HEK293 (cell line): Measurements from ENCODE around the gene CLDN3.

Experiments used
- CTCF ChIA-PET: fragments of 350-600 bp; formaldehyde crosslinking; extraction: SDS; loops from one replicate; lab custom pipeline; 2021; ENCODE audit warnings: antibody characterized with exemption; lab: Yijun Ruan, JAX
- POLR2A ChIA-PET: fragments of 300-600 bp; formaldehyde crosslinking; extraction: SDS; loops from one replicate; lab custom pipeline; 2020; ENCODE audit warnings: antibody characterized with exemption, inconsistent platforms; lab: Yijun Ruan, JAX
- H3K27ac ChIP-seq: fragments of 200-500 bp; sonication (Bioruptor generic); 2 replicates; pipeline ENCODE4 v1.5.1; 2014; ENCODE audit warnings: low read depth, low read length, control low read depth, inconsistent platforms; ENCODE audit errors: extremely low read depth
- H3K36me3 ChIP-seq, 2 experiments: fragments of 200-500 bp in 1 of 2; sonication (Bioruptor generic) in 1 of 2; 1 replicate in 1 of 2; 2 replicates in 1 of 2; pipeline ENCODE4 v1.5.1; 2014 to 2017; ENCODE audit warnings: inconsistent platforms in 2 of 2, low read length in 2 of 2; ENCODE audit not compliant: control insufficient read depth in 2 of 2, insufficient read depth in 1 of 2
- H3K4me1 ChIP-seq: fragments of 200-500 bp; sonication (Bioruptor generic); 2 replicates; pipeline ENCODE4 v1.5.1; 2014; ENCODE audit warnings: mild to moderate bottlenecking, low read length, inconsistent platforms; ENCODE audit not compliant: control insufficient read depth, insufficient read depth
- H3K4me3 ChIP-seq: 2 replicates; pipeline ENCODE4 v1.5.1; 2011; ENCODE audit warnings: low read depth, mild to moderate bottlenecking, control low read depth, low read length, moderate library complexity
- H3K9me3 ChIP-seq: fragments of 200-500 bp; sonication (Bioruptor generic); 2 replicates; pipeline ENCODE4 v1.5.1; 2014; ENCODE audit warnings: low read depth, low read length, inconsistent platforms; ENCODE audit not compliant: control insufficient read depth, insufficient read depth
- GLI4 ChIP-seq: fragments of 450-650 bp; formaldehyde crosslinking; IDR thresholded peaks from 2 replicates; pipeline ENCODE4 v1.5.1; 2016; ENCODE audit warnings: missing biosample characterization, missing genetic modification characterization
- KLF7 ChIP-seq: fragments of 450-650 bp; formaldehyde crosslinking; IDR thresholded peaks from 2 replicates; pipeline ENCODE4 v1.5.1; 2016; ENCODE audit warnings: missing biosample characterization, missing genetic modification characterization, borderline replicate concordance
- PRDM2 ChIP-seq: fragments of 450-650 bp; formaldehyde crosslinking; IDR thresholded peaks from 2 replicates; pipeline ENCODE4 v1.5.1; 2016; ENCODE audit warnings: missing biosample characterization, missing genetic modification characterization, borderline replicate concordance
- REST ChIP-seq: fragments of 450-650 bp; formaldehyde crosslinking; IDR thresholded peaks from 2 replicates; pipeline ENCODE4 v1.5.1; 2016; ENCODE audit warnings: missing biosample characterization, missing genetic modification characterization
- SETDB1 ChIP-seq: IDR thresholded peaks from one replicate; pipeline ENCODE4 v1.6.1; 2017; ENCODE audit warnings: mild to moderate bottlenecking, low read length, moderate library complexity, mixed read lengths; ENCODE audit not compliant: insufficient read length
- ZNF184 ChIP-seq: fragments of 450-650 bp; IDR thresholded peaks from 2 replicates; pipeline ENCODE4 v1.5.1; 2018; ENCODE audit warnings: missing biosample characterization, mild to moderate bottlenecking, missing genetic modification characterization
- ZNF211 ChIP-seq: fragments of 450-650 bp; formaldehyde crosslinking; IDR thresholded peaks from 2 replicates; pipeline ENCODE4 v1.5.1; 2016; ENCODE audit warnings: low read depth, missing biosample characterization, missing genetic modification characterization
- ZNF311 ChIP-seq: fragments of 450-650 bp; formaldehyde crosslinking; IDR thresholded peaks from 2 replicates; pipeline ENCODE4 v1.5.1; 2017; ENCODE audit warnings: missing biosample characterization, missing genetic modification characterization, borderline replicate concordance
- ZNF324 ChIP-seq: fragments of 450-650 bp; formaldehyde crosslinking; IDR thresholded peaks from 2 replicates; pipeline ENCODE4 v1.5.1; 2016; ENCODE audit warnings: missing biosample characterization, missing genetic modification characterization
- ZNF341 ChIP-seq: fragments of 450-650 bp; formaldehyde crosslinking; IDR thresholded peaks from 2 replicates; pipeline ENCODE4; 2016; ENCODE audit warnings: low read depth, missing biosample characterization, missing genetic modification characterization
- ZNF37A ChIP-seq: fragments of 450-650 bp; IDR thresholded peaks from 2 replicates; pipeline ENCODE4 v1.5.1; 2018; ENCODE audit warnings: missing biosample characterization, missing genetic modification characterization
- ZNF391 ChIP-seq: fragments of 450-650 bp; formaldehyde crosslinking; IDR thresholded peaks from 2 replicates; pipeline ENCODE4 v1.5.1; 2016; ENCODE audit warnings: low read depth, missing biosample characterization, missing genetic modification characterization, borderline replicate concordance
- ZNF48 ChIP-seq: fragments of 450-650 bp; formaldehyde crosslinking; IDR thresholded peaks from 2 replicates; pipeline ENCODE4 v1.5.1; 2016; ENCODE audit warnings: missing biosample characterization, missing genetic modification characterization
- ZNF518A ChIP-seq: fragments of 450-650 bp; formaldehyde crosslinking; conservative IDR thresholded peaks from 2 replicates; pipeline ENCODE4 v1.5.1; 2016; ENCODE audit warnings: low read depth, missing biosample characterization, missing genetic modification characterization
- ZNF560 ChIP-seq: fragments of 450-650 bp; formaldehyde crosslinking; IDR thresholded peaks from 2 replicates; pipeline ENCODE4 v1.5.1; 2017; ENCODE audit warnings: missing biosample characterization, missing genetic modification characterization, borderline replicate concordance
- ZNF621 ChIP-seq: fragments of 450-650 bp; formaldehyde crosslinking; IDR thresholded peaks from 2 replicates; pipeline ENCODE4 v1.5.1; 2017; ENCODE audit warnings: missing biosample characterization, missing genetic modification characterization
- ZNF658 ChIP-seq: fragments of 450-650 bp; formaldehyde crosslinking; IDR thresholded peaks from 2 replicates; pipeline ENCODE4; 2016; ENCODE audit warnings: missing biosample characterization, missing genetic modification characterization
- ZNF660 ChIP-seq: fragments of 450-650 bp; IDR thresholded peaks from 2 replicates; pipeline ENCODE4 v1.5.1; 2018; ENCODE audit warnings: missing biosample characterization, mild to moderate bottlenecking, missing genetic modification characterization
- ZNF670 ChIP-seq: fragments of 450-650 bp; formaldehyde crosslinking; IDR thresholded peaks from 2 replicates; pipeline ENCODE4 v1.5.1; 2016; ENCODE audit warnings: missing biosample characterization, missing genetic modification characterization, low read depth
- ZNF776 ChIP-seq: fragments of 450-650 bp; formaldehyde crosslinking; IDR thresholded peaks from 2 replicates; pipeline ENCODE4 v1.5.0; 2017; ENCODE audit warnings: missing biosample characterization, missing genetic modification characterization, borderline replicate concordance
- ZNF777 ChIP-seq: fragments of 450-650 bp; formaldehyde crosslinking; IDR thresholded peaks from 2 replicates; pipeline ENCODE4 v1.5.1; 2017; ENCODE audit warnings: missing biosample characterization, missing genetic modification characterization, borderline replicate concordance
- ZNF830 ChIP-seq: fragments of 450-650 bp; IDR thresholded peaks from 2 replicates; pipeline ENCODE4 v1.5.0; 2018; ENCODE audit warnings: missing biosample characterization, missing genetic modification characterization, low read depth, mild to moderate bottlenecking, moderate library complexity
- ZNF837 ChIP-seq: fragments of 450-650 bp; formaldehyde crosslinking; IDR thresholded peaks from 2 replicates; pipeline ENCODE4 v1.5.1; 2016; ENCODE audit warnings: missing biosample characterization, missing genetic modification characterization

CLDN3 gene

GRCh38 chr7:73770002-73770859 lies at the start of gene CLDN3 (continued):
- TF ChIP-seq REST = no peak
- TF ChIP-seq ZNF184 (tag by site-specific recombination) = no peak
- TF ChIP-seq KLF7 (tag by site-specific recombination) = 0 out of 2 replicates have a peak, but pooled peaks have one; percentile 48
- TF ChIP-seq ZNF777 (tag by site-specific recombination) = no peak
- no peak for TF ChIP-seq ZNF391 (tag by site-specific recombination)
- no peak for TF ChIP-seq ZNF48
- no peak for TF ChIP-seq ZNF670
- TF ChIP-seq ZNF830 (tag by site-specific recombination) = no peak
- no peak for TF ChIP-seq ZNF837
- no peak for TF ChIP-seq ZNF560 (tag by site-specific recombination)
- TF ChIP-seq SETDB1 = no peak

- Histone ChIP-seq H3K4me3 (no peak overlapping the region), H3K36me3 (no peaks in the 10 kb centered on the region), H3K4me1 (no peaks in the 10 kb centered on the region), H3K27ac (no peak overlapping the region), H3K9me3 (no peaks in the 10 kb centered on the region)
- ChIA-PET POLR2A (no interaction called here), CTCF (no interaction called here)
- TF ChIP-seq ZNF621 (tag by site-specific recombination) (no peak), ZNF324 (no peak), PRDM2 (tag by site-specific recombination) (no peak), ZNF658 (tag by site-specific recombination) (no peak), ZNF211 (tag by site-specific recombination) (no peak), ZNF776 (tag by site-specific recombination) (no peak), ZNF341 (no peak), ZNF391 (tag by site-specific recombination) (no peak), ZNF518A (no peak), ZNF311 (tag by site-specific recombination) (no peak), GLI4 (tag by site-specific recombination) (no peak), ZNF660 (tag by site-specific recombination) (no peak), ZNF37A (tag by site-specific recombination) (no peak)
Measured at GRCh38 chr7:73817121-73817520, 47.1 kb upstream of the CLDN3 start.
